Germinal center (tissue), 1 donor: ENCODE data around the gene STAC.
"Not testable (repeated sequence)": the region's sequence is repeated elsewhere in the genome, so short reads cannot be mapped to it uniquely, and the experiment has no call there.

Source experiments
- DNase-seq: peaks from one replicate; pipeline ENCODE4 v3.0.0; 2012; ENCODE audit warnings: mixed read lengths, low spot score

STAC gene

DNA sequence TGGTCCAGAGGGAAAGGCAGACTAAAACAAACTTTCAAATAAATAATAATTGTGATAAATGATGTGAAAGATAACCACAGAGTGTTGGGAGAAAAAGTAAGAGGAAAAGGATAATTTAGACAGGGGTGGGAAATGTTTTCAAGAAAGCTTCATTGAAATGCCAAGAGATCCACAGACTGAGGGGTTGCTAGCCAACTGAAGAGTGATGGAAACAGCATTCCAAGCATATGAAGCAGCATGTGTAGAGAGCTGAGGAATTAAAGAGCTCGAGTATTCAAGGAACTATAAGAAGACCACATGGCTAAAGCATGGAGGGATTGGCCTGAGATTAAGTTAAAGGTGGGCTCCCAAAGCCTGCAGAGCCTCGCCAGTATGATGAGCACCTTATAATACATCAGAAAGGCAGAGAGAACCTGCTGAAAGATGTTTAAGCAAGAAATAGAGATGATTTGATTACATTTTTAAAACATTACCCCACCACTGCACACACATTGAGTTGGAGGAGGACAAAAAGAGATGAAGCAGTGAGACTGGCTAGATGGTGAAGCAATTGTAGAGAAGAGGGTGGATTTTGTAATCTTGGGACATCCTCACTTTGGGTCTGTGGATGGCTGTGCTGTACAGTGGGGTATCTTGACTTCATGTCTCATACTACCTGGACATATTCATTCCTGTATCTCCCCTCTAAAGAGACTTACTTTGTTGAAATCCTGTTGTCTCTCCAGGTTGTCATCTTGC, 100.8 kb downstream of the STAC start:
- DNase-seq = no peak

DNA sequence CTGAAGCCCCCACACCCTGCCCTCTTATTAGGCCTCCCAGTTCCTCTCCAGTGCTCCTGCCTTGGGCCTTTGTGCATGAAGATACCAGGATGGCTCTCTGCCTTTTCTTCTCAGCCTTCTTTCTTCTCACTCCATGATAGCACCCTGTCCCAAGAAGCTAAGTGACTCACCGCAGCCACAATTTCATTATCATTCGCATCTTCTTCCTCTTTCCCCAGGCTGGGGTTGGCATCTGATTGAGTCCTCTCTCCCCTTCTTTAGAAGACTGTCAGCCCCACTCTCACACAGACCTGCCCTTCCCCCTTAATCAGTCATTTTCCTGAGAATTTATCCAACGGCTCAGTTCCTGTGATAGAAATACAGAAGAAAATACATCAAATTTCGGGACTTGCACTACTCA, 102.0 kb downstream of the STAC start:
- DNase-seq = no peak

DNA sequence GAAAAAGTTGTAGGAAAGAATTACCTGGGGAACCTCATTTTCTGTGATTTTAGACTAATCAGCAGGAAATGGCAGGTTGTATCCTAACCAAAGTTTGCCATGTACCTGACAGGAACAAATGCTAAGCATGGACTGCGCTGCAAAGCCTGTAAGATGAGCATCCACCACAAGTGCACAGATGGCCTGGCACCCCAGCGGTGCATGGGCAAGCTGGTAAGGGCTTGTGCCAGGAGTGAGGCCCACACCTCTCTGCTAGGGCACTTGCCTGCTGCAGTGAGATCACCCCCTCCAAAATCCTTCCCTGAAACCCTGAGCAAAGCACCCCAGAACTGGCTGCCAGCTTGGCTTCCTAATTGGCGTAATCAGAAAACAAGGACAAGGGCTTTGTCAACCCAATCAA, 102.6 kb downstream of the STAC start:
- DNase-seq = no peak

DNA sequence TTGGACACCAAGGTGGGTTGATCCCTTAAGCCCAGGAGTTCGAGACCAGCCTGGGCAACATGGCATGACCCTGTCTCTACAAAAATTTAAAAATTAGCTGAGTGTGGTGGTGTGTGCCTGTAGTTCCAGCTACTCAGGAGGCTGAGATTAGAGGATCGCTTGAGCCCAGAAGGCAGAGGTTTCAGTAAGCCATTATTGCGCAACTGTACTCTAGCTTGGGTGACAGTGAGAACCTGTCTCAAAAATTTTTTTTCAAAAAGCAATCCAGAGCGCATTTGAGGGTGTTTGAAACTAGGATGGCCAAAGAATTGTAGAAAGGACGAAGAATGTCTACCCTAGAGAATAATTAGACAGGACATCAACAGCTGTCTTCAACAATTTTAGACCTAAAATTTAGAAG, 103.4 kb downstream of the STAC start:
- DNase-seq = no peak

DNA sequence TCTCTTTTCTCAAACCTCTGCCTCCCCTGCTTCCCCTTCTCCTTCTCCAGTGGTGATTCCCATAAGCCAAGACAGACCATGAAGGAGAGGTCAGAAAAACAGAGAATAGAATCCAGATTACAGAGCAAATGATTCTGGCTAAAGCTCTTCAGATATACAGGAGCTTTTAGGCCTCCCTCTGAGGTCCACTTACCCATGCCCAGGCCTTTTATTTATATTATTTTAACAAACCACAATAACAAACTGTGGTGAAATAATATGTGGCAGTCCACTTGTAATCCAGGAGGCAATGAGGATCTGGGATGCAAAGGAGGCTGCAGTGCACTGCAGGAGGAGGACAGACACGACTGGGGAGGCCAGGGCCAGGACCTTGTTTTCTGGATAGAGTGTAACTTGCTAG, 104.1 kb downstream of the STAC start:
- no peak for DNase-seq

DNA sequence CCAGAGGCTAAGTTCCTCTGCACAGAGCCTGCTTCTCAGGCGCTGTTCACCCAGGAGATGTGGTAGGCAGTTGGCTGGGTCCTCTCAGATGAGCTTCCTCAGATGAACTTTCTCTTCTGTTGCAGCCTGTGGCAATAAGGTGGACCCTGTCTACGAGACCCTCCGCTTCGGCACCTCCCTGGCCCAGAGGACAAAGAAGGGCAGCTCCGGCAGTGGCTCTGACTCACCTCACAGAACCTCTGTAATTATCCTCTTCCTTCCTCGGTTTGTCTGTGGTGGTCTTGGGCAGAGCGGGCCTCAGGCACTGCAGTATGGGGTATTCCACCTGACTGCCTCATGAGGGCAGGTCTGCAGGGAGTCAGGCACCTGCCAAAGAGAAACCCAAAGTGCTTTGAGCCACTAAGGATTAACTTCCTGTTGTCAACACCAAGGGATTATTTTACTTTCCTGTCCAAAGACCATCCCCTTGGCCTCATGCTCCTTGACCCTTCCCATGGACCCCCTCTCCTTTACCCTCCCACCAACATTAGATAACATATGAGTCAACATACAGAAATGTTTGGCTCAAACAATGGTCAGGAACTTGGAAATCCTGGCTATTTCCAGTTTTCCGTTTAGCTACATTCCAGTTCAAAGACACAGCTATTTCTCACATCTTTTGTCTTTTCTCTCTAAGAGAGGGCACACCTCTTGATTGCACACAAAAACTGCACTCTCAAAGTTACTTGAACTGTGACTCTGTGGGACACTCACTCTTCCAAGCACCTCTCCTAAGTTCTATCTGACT, 105.9 kb downstream of the STAC start:
- DNase-seq = no peak

DNA sequence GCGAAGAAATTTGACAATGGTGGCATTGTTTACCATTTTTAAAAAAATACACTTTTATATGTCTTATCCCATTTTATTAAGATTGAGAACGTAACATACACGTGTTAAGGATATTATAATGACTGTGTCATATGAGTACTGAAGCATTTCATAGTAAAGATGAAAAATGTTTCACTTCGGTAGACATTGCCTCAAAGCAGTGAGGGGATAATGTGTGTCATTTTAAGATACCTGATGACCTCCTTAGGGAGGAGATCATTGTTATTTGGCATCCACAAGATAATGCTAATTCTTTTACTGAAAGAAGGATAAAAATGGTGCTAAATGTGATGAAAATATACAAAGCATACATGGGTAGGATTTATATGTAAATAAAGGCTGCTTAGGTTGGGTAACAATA, 107.3 kb downstream of the STAC start:
- no peak for DNase-seq

DNA sequence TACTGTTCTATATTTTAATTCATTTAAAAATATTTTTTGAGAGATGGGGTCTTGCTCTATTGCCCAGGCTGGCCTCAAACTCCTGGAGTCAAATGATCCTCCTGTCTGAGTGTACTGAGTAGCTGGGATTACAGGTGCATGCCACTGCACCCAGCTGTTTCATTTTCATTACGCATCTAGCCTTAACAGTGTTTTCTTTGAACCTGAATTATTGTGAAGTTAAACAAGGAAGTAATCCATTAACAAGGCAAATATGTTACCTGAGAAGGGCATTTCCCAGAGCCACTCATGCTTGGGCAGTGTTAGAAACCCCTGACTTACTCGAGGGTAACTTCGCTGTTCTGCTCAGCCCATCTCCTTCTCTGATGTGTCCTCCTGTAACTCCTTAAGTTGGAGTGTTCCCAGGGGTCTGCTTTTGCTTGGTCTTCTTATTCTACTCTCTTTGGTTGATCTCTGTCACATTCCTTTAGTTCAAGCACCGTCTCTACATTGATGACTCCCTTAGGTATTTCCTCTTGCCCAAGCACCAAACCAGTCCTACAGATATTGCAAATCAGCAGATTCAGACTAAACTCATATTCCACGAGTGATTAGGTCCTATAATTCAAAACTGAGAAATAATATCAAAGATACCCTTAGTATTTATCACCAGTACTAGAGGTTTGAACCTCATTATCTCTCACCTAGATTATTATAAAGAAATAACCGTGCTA, 107.9 kb downstream of the STAC start:
- DNase-seq = no peak

DNA sequence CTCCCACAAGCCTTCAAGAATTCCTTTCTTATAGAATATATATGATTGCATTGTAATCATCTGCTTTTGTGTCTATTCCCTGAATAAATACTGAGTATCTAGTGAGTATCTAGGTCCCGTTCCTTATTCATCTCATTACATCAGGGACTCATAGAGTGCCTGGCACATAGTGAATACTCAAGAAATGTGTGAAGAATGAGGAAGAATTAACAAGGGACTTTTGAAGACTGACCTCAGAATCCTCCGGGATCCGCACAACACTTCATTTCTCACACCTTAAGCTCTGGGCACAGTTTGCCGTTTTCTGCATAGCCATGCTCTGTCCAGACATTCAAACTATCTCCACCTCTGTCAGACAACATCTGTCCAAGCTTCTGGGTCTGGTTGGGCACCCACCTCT, 108.8 kb downstream of the STAC start:
- no peak for DNase-seq

DNA sequence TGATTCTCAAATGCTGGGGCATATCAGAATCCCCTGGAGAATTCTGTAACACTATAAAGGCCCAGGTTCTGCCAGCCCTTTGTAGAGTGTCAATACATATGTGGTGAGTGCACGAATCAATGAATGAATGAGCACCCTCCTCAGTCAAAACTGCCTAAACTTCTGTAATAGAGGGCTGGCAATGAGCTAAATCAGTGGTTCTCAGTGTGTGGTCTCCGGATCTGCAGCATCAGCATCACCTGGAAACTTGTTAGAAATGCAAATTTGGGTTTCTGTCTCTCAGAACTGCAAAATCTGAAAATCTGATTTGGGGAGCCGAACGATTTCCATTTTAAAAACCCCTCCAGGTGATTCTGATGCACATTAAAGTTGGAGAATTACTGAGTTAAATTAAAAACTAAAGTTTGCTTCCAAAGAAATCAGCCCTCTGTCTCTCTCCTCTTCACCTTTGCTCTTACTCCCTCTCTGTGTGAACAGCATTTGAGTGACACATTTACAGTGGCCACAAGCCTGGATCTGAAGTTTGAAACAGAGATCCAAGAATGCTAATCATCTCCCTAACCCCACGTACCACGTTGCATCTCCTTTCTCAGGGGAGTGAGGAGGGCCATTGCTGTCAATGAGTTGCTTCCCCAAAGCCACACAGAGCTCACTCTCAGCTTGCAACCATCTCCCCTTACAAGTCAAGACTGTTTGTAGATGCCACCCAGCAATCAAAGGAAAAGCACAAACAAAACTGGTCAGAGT, 109.5 kb downstream of the STAC start:
- DNase-seq = no peak

DNA sequence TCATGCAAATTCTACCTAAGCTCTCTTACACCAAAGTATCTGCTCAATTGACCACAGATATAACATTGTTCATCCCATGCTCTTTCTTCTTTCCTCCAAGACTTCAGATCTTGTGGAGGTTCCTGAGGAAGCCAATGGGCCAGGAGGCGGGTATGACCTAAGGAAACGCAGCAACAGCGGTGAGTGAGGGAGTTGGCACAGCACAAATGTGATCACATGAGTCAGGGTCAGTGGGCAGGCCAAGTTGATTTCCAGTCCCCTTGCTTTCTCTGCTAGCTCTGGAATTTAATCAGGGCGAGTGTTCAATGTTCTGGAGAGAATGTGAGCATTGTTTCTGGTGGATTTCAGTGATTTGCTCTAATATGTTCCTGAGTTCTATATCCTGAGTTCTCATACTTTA, 112.7 kb downstream of the STAC start:
- no peak for DNase-seq

DNA sequence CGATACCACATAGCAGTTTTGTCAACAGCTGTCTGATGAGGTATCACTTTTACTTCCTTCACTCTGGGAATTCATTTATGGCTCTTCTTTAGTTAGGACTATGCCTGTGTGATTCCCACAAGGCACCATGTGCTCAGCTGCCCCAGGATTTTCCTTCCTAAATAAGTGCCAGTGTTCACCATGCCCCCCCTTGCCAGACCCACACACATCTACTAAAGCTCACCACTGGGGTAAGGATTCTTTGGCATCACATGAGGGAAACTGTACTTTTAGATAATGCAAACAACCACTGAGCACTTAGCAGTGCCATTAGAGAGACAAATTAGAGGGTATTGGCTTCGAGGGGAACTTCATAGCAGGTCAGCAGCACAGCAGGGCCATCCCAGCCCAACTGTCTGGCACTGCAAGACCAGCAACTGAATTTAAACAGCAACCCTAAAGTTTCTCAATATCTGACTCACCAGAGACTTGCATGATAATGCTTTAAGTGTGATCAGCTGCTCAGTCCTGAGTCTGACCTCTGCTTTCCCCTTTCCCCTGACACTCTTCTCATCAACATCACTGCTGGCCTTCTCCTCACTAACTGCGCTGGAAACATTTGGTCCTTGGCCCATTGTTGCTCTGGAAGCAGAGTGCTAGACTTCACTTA, 114.3 kb downstream of the STAC start:
- DNase-seq = no peak

DNA sequence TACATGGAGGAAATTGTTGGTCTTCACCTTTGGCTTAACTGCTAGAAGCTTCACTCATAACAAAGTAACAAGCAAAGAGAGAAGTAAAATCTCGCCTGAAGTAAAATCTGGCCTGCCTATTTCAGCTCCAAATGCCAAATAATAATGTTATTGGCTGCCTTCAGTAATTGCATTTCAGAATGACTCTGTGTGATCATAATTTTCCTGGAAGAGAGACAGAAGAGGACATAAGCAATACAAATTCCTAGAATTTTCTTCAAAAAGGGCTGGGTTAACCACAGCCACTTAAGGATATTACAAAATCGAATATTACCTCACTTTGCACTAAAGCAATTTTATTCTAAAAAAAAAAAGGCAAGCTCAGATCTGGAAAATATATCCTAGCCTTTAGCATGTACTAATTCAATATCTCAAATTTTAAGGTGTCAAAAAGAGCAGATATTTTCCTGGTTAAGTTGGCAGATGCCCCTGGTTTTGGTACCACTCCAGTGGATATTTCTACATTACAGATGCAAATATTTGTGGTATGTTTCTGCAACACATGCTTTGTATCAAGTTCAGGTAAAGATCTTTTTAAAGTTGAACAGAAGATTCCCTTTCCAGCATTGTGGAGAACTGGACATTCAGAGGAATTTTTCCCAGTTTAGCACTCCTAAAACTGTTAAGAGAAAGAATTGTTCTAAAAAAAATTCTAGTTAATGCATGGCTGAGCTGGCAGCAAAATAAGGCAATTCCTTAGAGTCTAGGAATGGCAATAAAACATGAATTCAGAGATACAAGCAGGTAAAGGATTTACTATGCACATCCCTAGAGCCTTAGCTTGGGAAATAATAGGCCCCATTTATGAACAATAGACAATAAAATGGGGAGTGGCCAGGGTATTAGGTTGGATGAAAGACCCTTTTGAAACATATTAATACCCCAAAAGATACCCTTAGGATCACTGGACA, 116.7 kb downstream of the STAC start:
- DNase-seq = no peak

DNA sequence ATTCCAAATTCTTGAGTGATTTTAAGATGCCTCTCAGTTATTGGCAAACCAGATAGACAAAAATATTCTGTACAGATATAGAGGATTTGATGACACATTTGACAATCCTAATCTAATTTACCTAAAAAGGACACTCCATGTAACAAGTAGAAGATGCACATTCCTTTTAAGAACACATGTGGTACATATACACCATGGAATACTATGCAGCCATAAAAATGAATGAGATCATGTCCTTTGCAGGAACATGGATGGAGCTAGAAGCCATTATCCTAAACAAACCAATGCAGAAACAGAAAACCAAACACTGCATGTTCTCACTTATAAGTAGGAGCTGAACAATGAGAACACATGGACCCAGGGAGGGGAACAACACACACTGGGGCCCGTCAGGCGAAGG, 119.7 kb downstream of the STAC start:
- not testable (repeated sequence) for DNase-seq

DNA sequence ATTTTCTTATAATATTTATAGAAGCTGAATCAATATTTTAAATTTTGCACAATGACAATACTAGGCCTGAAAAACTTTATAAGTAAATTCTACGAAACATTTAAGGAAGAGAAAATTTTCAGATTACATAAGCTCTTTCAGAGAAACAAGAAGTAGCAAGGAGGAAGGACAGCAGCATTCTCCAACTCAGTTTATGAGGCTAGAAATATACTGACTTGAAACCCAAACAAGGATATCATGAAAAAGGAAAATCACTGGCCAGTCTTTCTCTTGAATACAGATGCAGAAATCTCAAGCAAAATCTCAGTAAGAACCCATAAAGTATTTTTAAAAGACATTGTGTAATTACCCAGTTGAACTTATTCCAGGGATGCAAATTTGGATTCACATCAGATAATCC, 121.3 kb downstream of the STAC start:
- DNase-seq = no peak

DNA sequence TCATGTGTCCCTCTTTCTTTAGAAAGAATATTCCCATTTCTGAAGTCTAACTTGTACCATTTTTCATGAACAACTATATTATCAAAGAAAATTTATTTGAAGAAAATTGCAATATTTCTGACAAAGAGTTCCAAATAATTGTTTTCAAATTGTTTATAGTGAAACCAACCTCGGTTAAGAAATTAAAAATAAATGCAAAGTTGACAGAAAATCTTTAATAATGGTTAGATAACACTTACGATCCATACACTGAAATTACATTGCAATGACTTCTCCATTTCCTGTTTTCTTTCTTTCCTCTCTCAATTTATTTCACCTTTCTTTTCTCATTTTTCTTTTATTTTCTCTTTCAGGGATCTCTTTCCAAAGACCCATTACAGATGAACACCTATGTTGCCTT, 125.1 kb downstream of the STAC start:
- no peak for DNase-seq

DNA sequence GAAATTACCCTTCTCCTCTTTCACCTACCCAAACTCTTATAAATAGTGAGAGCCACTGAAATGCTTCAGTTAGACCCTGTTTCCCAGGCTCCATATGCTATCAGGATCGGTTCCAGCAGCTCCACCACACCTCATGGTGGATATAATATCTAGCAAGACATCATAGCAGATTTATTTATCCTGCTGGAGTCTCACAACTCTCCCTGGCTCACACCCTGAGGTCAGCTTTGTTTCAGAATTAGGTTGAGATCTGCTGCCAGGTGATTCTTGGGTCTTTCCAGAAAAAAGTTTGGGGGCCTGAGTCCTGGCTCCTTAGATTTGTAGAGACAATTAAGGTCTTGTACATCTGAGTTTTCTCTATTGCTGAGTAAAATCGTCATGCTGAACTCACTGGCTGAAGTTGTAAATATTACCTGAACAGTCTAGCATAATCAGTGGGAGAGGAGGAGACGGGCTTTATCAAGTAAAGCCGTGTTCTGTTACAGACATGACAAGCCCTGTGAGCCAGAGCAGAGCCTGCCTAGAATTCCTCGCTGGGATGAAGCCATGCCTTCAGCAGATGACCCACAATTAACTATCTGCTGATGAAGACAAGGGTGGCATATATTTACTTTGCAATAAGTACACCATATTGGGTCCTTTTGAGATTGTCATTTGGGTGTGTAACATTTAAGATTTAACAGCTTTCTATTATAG, 131.6 kb downstream of the STAC start:
- no peak for DNase-seq

DNA sequence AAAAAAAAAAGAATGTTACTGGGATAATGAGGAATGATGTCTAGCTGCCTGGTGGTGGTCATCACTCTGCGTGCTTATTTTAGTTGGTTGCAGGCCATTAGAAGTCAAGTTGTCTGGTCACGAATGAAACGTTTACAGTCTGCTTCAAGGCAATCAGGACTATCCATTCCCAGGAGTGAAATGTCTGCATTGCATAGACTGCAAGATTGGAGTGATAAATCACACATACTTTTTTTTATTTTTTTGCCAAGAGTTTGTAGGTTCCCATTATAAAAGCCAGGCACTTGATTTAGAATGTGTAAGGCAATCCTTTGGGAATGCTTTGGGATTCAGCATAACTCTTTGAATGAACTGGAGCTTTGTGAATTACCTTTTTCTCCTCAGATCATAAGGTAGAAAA, 132.3 kb downstream of the STAC start:
- DNase-seq = no peak

DNA sequence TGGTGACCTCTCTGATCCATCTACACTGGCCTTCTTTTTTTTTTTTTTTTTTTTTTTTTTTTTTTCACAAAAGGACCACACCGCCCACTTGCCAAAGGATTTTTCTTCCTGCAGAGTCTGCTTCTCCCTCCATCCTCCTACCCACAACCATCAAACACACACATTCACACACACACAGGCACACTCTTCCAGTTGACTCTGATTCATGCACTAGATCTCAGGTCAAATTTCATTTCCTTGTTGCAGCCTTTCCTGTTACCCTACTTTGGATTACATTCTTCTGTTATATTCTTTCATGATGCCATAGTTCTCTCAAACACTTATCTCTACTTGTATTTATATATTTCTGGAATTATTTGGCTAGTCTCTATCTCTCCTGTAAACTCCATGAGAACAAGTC, 133.9 kb downstream of the STAC start:
- DNase-seq = no peak

DNA sequence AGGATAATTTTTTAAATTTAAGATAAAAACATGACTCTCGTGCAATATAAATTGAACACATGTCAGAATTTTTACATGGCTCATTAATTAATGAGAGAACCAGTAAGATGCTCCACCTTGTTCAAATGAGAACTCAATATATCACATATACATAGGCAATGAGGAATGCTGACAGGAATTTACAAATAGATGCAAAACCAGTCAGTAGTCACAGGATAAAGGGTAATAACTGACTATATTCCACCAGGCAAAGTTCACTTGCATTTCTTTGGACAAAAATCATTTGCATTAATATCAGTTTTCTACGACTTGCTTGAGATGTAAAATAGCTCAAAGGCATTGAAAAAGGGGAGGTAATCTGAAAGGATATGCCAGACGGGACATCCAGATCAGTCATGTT, 139.4 kb downstream of the STAC start:
- no peak for DNase-seq
